Cerebellar cortex (tissue), 1 donor: ENCODE data around the gene KCNH1.

Experiments used
- DNase-seq: peaks from one replicate; pipeline ENCODE4 v3.0.0-alpha.2; 2015; ENCODE audit warnings: low spot score

Gene KCNH1

DNA sequence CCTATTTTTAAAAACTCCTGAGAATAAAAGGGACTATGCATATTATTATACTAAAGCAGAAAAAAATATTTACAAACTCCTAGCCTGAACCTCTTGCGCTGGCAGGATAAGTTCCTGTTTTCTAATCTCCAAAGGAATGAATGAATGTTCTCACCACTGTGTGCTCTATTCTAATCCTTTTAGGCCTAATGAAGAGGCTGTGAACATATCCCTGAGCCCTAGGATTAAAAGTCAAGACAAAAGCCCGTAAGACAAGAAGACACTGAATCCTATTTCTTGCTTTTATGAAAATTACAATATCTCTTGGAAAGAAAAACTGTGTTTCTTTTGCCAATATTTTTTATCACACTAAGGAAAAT is 487.7 kb downstream of the KCNH1 start:
- DNase-seq: no peak

GRCh38 chr1:210645582-210646257 is 488.2 kb downstream of the KCNH1 start:
- no peak for DNase-seq

DNA sequence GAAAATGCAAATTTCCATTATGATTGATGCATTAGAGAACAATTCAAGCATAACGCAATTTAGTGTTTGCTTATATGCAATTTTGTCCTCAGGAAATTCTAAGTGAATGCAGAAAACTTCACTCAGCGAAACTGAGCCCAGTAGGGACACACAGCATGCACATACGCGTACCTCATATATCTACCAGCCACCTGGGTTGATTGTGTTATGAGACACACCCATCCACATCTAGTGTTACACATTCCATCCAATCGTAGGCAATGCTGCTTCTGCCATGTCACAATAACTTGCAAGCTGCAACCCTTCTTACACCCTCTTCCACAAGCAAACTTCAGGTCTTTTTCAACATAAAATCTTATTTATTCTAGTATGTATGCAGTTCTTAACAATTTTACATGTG is 492.4 kb downstream of the KCNH1 start:
- DNase-seq: no peak

DNA sequence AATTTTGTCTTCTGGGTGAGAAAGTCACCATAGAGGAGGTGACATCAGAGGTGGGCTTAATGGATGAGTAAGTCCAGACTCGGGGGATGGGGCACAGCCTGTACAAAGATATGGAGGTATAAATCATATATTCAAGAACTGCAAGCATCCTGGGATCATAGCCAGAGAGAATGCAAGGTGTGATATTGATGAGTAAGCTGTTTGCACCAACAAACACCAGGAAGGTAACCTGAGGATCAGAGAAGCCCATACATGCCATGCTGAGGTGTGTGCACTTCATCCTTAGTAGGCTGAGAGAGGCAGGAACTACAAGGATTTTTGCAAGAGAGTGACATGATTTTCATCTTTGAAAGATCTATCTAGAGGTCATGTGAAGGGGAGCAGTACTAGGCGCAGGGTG is 498.8 kb downstream of the KCNH1 start:
- no peak for DNase-seq

DNA sequence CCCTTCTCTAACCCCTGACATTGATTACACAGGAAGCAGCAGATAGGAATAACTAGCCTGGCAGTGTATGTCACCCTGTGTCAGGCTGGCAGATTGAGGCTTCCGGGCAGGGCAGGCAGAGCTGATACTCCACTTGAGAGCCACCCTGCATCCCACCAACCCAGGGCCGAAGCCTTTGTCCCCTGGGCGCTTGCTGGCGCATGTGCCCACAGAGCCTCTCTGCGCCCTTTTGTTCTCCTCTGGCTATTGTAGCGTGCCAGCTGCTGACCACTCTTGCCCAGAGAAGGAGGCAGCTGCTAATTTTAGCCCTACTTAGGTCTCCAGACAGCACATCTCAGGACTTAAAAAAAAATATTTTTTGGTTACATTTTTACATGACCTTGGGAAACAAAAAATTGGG is 500.3 kb downstream of the KCNH1 start:
- no peak for DNase-seq

DNA sequence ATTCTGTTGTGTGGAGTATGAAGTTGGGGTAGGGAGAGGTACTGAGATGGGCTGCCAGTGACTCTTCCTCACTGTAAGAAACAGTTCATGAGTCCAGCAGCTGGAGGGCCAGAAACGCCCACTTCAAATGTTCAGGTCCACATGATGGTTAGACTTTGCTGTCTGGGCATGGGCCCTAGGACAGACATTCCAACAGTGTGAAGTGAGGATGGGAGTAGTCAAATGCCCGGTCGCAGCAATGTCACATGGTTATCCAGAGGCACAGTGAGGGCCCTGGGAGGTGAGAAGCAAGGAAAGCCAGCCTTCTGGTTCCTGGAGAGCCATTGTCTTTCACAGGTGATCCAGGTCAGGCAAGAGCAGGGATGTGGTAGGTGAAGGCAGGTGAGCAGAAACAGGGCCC is 500.8 kb downstream of the KCNH1 start:
- DNase-seq: no peak

- no peak for DNase-seq
These were observed 502.5 kb downstream of the KCNH1 start for GRCh38 chr1:210631399-210631798.

DNA sequence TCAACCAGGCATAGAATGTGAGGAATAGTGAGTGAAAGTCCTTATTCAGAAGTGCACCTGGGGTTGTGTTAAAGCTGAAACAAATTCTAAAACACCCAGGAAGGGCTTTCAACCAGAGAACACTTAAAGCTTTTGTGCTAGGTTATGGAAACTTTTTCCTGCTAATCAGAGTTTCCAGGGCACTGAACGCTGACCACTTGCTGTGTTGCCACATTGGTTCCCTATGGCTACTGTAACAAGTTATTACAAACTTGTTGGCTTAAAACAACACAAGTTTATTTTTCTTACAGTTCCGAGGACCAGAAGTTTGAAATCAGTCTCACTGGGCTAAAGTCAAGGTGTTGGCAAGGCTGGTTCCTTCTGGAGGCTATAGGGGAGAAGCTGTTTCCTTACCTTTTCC is 504.7 kb downstream of the KCNH1 start:
- no peak for DNase-seq

GRCh38 chr1:210627755-210628154 is 506.2 kb downstream of the KCNH1 start:
- DNase-seq: no peak
